ENCODE measurements around the gene HCFC1. TPM values are rescaled to one million over a fixed set of nuclear protein-coding genes. Genes with fewer than 3 reads are reported as not detected.

The HCFC1 gene
- total RNA-seq (2021): 67.1 and 79.9 TPM in 2 replicates
- Bru-seq, nascent RNA: percentile 80 among the genes with signal in this experiment
- BruChase-seq, experiment 1, labeled RNA remaining after a 2-hour chase: percentile 90 among the genes with signal in this experiment
- BruChase-seq, experiment 2, labeled RNA remaining after a 6-hour chase: percentile 98 among the genes with signal in this experiment
- long read RNA-seq, partial matches to known transcripts: 39 of 50 reads
- long read RNA-seq, other reads (novel, unspliced or antisense): 11 of 50 reads

DNA sequence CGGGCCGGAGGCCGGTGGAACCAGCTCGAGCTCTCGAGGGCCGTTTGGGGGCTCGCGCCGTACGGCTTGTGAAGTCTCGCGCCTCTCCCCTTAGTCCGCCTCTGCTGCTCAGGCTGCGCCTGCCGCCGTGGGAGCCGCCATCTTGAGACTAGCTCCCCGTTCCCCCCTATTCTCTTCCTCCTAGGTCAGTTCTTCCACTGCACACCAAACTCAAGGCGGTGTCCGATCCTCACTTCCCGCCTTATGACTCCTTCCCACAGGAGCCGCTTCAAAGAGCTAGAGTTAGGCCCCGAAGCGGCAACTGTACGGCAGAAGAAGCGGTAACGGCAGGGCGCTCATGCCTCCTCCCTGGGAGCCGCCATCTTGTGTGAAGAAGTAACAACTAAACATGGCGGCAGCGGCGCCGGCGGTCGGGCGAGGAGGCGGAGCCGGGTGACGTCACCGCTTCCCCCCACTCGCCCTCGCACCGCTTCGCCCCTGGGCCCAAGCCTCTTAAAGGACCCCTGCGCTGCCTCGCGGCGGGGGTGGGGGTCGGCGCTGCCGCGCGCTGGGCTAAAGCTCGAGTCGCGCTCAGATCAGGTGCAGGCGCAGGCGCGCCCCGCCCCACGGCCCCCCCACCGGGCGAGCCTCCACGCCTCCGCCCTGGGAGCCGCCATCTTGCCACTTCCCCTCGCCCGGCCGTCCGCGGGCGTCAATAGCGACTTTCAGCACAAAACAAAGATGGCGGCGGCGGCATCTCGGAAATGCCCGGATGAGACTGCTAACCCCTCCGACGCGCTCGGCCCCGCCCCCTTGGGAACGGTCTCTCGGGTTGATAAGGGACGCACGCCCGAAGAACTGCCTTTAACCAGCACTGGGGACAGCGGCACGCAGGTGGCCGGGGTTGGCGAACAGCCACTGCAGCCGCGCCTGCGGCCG lies at the start of gene HCFC1:
TSS of gene HCFC1 (minus strand) at position 369 of the 918 bp plus-strand sequence. CDS start 978 bp downstream, outside the sequence.
- no peaks in the 10 kb centered on the region for H3K36me3 ChIP-seq (ENCODE audit: low read depth)
- H3K4me2 ChIP-seq: peak within 1 kb of the TSS; percentile 89
- H2AFZ ChIP-seq: peak within 1 kb of the TSS; percentile 55
- H3K4me3 ChIP-seq: peak within 1 kb of the TSS; percentile 92
- intact Hi-C loops (cut with micrococcal nuclease; ENCODE audit: unreplicated experiment): loop anchor here (1.0 to 2.0 kb wide), 4 partner anchors 31 to 576 kb away; partner anchors contain the start of genes EMD, IKBKG and MECP2
- H3K79me2 ChIP-seq (ENCODE audit: low read depth): peaks cover 55% of the 10 kb centered on the region
- peaks cover 13% of the 10 kb centered on the region for H3K4me1 ChIP-seq (replicated peaks; ENCODE audit: insufficient read depth)
- H3K27me3 ChIP-seq (ENCODE audit: insufficient read depth, low read depth): no peaks in the 10 kb centered on the region
- peaks cover 31% of the 10 kb centered on the region for H4K20me1 ChIP-seq (ENCODE audit: insufficient read depth)
- H3K9me3 ChIP-seq (ENCODE audit: insufficient read depth, low read depth): no peaks in the 10 kb centered on the region
- DNase-seq: peak; percentile 75 to 90
- H3F3A ChIP-seq (ENCODE audit: insufficient read depth, low read depth): peaks cover 9% of the 10 kb centered on the region; the same call in 1 of the 2 replicates
- peak within 1 kb of the TSS; percentile 99 for H3K27ac ChIP-seq
- H3K9me2 ChIP-seq (ENCODE audit: insufficient read depth): no peaks in the 10 kb centered on the region
- BruUV-seq (replicated peaks): no TSS peak
- CTCF ChIA-PET: no interaction called here
- POLR2A ChIA-PET (ENCODE audit: unreplicated experiment): interaction anchor here (0.5 to 1.0 kb wide), 4 partner anchors 27 to 519 kb away, joined by 4 to 22 read pairs (median 8); partner anchors contain the start of genes AVPR2 and SLC10A3
- TF ChIP-seq CTCF (conservative IDR thresholded peaks at IDR 0.05) (no peak), EZH2 (IDR thresholded peaks at IDR 0.05; ENCODE audit: low read depth) (no peak)

DNA sequence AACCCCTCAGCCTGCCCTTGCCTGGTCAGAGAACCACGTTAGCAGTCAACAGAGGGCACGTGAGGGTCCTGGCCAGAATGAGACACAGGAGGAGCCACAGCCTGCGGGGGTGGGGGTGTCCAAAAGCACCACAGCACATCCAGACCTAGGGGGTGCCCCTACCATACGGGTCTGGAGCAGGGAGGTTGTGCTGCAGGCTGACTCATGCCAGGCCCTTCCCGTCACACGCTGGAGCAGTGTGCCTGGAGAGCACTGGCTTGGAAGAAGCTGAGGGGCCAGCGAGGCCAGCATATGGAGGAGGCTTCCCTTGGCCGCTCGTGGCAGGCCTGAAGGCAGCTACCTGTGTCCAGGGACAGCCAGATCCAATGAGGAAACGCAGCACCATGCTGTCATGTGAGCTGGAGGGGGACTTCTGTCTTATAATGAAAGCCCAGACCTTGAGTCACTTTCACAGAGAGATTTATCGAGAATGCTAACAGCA lies 49.6 kb upstream of the HCFC1 start:
- Histone ChIP-seq H3K4me1 (replicated peaks; ENCODE audit: insufficient read depth) (peaks cover 8% of the 10 kb centered on the region; the same call in 1 of the 2 replicates), H3K27me3 (ENCODE audit: insufficient read depth, low read depth) (no peaks in the 10 kb centered on the region), H3K27ac (peak overlapping the region; percentile 73; the same call in 1 of the 2 replicates), H2AFZ (no peak overlapping the region), H3K36me3 (ENCODE audit: low read depth) (no peaks in the 10 kb centered on the region), H3K4me2 (peak overlapping the region; percentile 92), H3K4me3 (peak overlapping the region; percentile 68; the same call in 1 of the 2 replicates), H4K20me1 (ENCODE audit: insufficient read depth) (no peaks in the 10 kb centered on the region), H3F3A (ENCODE audit: insufficient read depth, low read depth) (peaks cover 5% of the 10 kb centered on the region; the same call in 1 of the 2 replicates), H3K9me2 (ENCODE audit: insufficient read depth) (no peaks in the 10 kb centered on the region), H3K79me2 (ENCODE audit: low read depth) (peaks cover 29% of the 10 kb centered on the region), H3K9me3 (ENCODE audit: insufficient read depth, low read depth) (no peaks in the 10 kb centered on the region)
- CTCF ChIA-PET: interaction anchor here (1.0 kb wide), 1 partner anchor 8 kb away, joined by 4 read pairs; no protein-coding TSS in a partner anchor
- intact Hi-C loops (cut with micrococcal nuclease; ENCODE audit: unreplicated experiment): loop anchor here (2.0 kb wide), 1 partner anchor 76 kb away; the partner anchor contains the start of gene MECP2
- peak in 1 of 2 experiments; percentile 43 for DNase-seq
- POLR2A ChIA-PET (ENCODE audit: unreplicated experiment): no interaction called here
- TF ChIP-seq EZH2 (IDR thresholded peaks at IDR 0.05; ENCODE audit: low read depth): no peak
- TF ChIP-seq CTCF (conservative IDR thresholded peaks at IDR 0.05): no peak
- BruUV-seq (replicated peaks): no TSS peak
